Right lobe of liver (tissue), 6 donors: ENCODE data around the gene NXPH1. TPM values are rescaled to one million over a fixed set of nuclear protein-coding genes. Genes with fewer than 3 reads are reported as not detected.

ENCODE experiments used
- ATAC-seq, 4 donors: fragments of 200-7000 bp; cut with Tn5 transposase; one replicate each; pipeline ENCODE4 v1.9.1; 2020; ENCODE audit warnings: mild to moderate bottlenecking in 4 of 4, moderate library complexity in 4 of 4
- DNase-seq, 3 donors: peaks; one replicate each; pipeline ENCODE4 v3.0.0-alpha.2; 2020
- H3K27ac ChIP-seq, 3 donors: fragments of 200-600 bp; one replicate each; pipeline ENCODE4 v1.8.0; 2022
- H3K27me3 ChIP-seq, 2 donors: fragments of 200-600 bp; one replicate each; pipeline ENCODE4 v1.8.0; 2022
- H3K36me3 ChIP-seq, 4 donors: fragments of 200-600 bp; sonication (generic) in 1 of 4; one replicate each; pipeline versions ENCODE4 v1.5.1 to v1.8.0; 2017 to 2022; ENCODE audit warnings: control low read depth in 1 of 4
- H3K4me1 ChIP-seq, 4 donors: fragments of 200-600 bp; sonication (generic) in 1 of 4; one replicate each; pipeline versions ENCODE4 v1.5.1 to v1.8.0; 2017 to 2022; ENCODE audit warnings: control low read depth in 1 of 4
- H3K4me3 ChIP-seq, 3 donors: fragments of 200-600 bp; one replicate each; pipeline ENCODE4 v1.8.0; 2022
- H3K9me3 ChIP-seq, 4 donors: fragments of 200-600 bp; sonication (generic) in 1 of 4; one replicate each; pipeline versions ENCODE4 v1.5.1 to v1.8.0; 2017 to 2022; ENCODE audit warnings: control low read depth in 1 of 4
- POLR2A ChIP-seq: fragments of 450-650 bp; IDR thresholded peaks from one replicate; pipeline ENCODE4 v1.6.1; 2017; ENCODE audit warnings: antibody characterized with exemption, mild to moderate bottlenecking
- WGBS: methylation state at CpG from one replicate; pipeline ENCODE4 v1.1.6; 2018; ENCODE audit warnings: low coverage, low lambda C conversion rate; ENCODE audit not compliant: insufficient coverage; ENCODE audit errors: missing lambda C conversion rate; 5-methylcytosine and 5-hydroxymethylcytosine counted together
- intact Hi-C, 2 donors: fragments of 100-400 bp; cut with DNase I; formaldehyde crosslinking; loops; one replicate each; pipeline versions ENCODE4 v1.11.2 to v1.14.1; 2022
- total RNA-seq, 6 experiments: library from RNA; depleted of rRNA in 2 of 6; stranded (reverse); fragments of >200 nt in 2 of 6; fragmentation: NEBNext Ultra II Directional in 3 of 6; extraction: Animal tissue kit (Norgen Biotek cat#: 25700) in 3 of 6; gene quantifications; one replicate each; pipeline versions ENCODE4 v1.1.0 to v1.2.4, GENCODE V29; 2016 to 2023
- TF ChIP-seq, protein P1 (sequence below), 4 donors: fragments of 200-600 bp in 3 of 4; fragments of 450-650 bp in 1 of 4; IDR thresholded peaks; one replicate each; pipeline versions ENCODE4 v1.5.1 to v1.8.0; 2016 to 2022; ENCODE audit warnings: antibody characterized with exemption in 4 of 4, mild to moderate bottlenecking in 2 of 4
- donor health status: DM: no; HTN: yes; CAD: no.
- donor health status: DM: no; HTN: no; CAD: no.
- donor health status: DM: no; HTN: no; CAD: no.
- donor health status: DM: no; HTN: yes; CAD: no.
- donor health status: DM: no; HTN: yes; CAD: no.

Gene NXPH1
- total RNA-seq, 6 experiments from 2014 or later, result not detected

DNA sequence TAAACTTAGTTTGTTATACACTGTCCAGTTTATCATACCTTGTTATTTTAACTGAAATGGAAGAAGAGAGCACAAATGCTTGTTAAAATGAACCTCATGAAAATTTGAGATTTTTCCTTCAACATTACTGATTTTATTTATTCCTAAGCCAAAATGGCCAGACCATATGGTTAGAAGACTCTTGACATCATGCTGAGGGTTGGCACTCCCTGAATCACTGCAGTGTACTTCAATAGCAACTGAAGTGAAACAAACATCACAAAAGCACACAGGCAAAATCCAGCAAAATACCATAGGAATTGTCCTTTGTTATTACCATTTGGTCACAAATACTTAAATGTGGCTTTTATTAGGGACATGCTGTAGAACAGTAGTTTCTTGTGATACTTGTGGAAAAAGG lies 347.8 kb downstream of the NXPH1 start:
- TF ChIP-seq, protein P1, sequence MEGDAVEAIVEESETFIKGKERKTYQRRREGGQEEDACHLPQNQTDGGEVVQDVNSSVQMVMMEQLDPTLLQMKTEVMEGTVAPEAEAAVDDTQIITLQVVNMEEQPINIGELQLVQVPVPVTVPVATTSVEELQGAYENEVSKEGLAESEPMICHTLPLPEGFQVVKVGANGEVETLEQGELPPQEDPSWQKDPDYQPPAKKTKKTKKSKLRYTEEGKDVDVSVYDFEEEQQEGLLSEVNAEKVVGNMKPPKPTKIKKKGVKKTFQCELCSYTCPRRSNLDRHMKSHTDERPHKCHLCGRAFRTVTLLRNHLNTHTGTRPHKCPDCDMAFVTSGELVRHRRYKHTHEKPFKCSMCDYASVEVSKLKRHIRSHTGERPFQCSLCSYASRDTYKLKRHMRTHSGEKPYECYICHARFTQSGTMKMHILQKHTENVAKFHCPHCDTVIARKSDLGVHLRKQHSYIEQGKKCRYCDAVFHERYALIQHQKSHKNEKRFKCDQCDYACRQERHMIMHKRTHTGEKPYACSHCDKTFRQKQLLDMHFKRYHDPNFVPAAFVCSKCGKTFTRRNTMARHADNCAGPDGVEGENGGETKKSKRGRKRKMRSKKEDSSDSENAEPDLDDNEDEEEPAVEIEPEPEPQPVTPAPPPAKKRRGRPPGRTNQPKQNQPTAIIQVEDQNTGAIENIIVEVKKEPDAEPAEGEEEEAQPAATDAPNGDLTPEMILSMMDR (IDR thresholded peaks at IDR 0.05), result no peak
- TF ChIP-seq POLR2A, result no peak
- H3K36me3 ChIP-seq, result no peaks in the 10 kb centered on the region
- DNase-seq (no peak), ATAC-seq (no peak)
- H3K9me3 ChIP-seq, result no peaks in the 10 kb centered on the region
- no peak overlapping the region for H3K4me3 ChIP-seq
- intact Hi-C loops, result no loop called here
- no peaks in the 10 kb centered on the region for H3K4me1 ChIP-seq
- no peaks in the 10 kb centered on the region for H3K27me3 ChIP-seq
- H3K27ac ChIP-seq, result no peak overlapping the region

DNA sequence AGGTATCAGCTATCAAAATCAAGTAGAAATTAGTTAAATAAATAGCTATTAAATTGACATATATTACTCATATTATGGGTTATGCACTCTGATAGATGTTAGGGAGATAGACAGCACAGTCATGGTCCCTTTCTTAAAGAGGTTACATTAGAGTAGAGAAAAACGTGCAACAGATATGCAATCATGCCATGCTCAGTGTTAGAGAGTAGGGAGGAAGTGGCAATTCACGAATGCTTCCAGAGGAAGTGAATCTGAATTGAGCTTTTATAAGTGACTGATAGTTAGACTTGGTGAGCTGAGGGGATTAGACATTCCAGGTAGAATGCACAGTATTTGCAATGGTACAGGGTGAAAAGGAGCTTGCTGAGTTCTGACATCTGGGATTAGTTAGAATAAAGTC lies 349.8 kb downstream of the NXPH1 start:
- ATAC-seq (no peak), DNase-seq (no peak)
- Histone ChIP-seq H3K4me3 (no peak overlapping the region), H3K36me3 (no peaks in the 10 kb centered on the region), H3K27ac (no peak overlapping the region), H3K9me3 (no peaks in the 10 kb centered on the region), H3K4me1 (no peaks in the 10 kb centered on the region), H3K27me3 (no peaks in the 10 kb centered on the region)
- no peak for TF ChIP-seq POLR2A
- TF ChIP-seq, protein P1 (IDR thresholded peaks at IDR 0.05), result no peak
- 4% methylated on average over 2 of the region's 2 CpGs for WGBS
- intact Hi-C loops, result no loop called here

DNA sequence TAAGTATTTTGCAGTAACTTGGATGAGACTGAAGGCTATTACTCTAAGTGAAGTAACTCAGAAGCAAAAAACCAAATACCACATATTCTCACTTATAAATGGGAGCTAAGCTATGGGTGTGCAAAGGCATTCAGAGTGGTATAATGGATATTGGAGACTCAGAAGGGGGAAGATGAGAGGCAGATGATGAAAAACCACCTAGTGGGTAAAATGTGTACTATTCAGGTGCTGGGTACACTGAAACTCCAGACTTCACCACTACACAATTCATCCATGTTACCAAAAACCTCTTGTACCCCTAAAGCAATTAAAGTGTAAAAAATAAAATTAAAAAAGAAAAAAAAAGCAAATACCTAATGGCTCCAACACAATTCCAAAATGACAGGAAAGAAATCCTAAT lies 351.7 kb downstream of the NXPH1 start:
- TF ChIP-seq POLR2A, result no peak
- TF ChIP-seq, protein P1 (IDR thresholded peaks at IDR 0.05), result no peak
- Histone ChIP-seq H3K4me3 (no peak overlapping the region), H3K27me3 (no peaks in the 10 kb centered on the region), H3K27ac (no peak overlapping the region), H3K4me1 (no peaks in the 10 kb centered on the region), H3K9me3 (no peaks in the 10 kb centered on the region), H3K36me3 (no peaks in the 10 kb centered on the region)
- DNase-seq, result no peak
- intact Hi-C loops, result no loop called here
- ATAC-seq, result no peak

DNA sequence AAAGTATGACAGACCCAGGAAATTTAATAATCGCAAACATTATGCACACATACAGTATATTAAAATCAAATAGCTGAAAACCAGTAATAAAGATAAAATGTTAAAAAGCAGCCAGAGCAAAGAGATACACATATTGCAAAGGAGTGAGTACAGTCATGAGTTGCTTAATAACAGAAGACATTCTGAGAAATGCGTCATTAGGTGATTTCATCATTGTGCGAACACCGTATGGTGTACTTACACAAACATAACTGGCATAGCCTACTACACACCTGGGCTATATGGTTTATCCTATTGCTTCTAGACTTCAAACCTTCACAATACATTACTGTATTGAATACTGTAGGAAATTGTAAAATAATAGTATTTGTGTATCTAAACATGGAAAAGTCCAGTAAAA lies 367.6 kb downstream of the NXPH1 start:
- H3K27ac ChIP-seq, result no peak overlapping the region
- TF ChIP-seq, protein P1 (IDR thresholded peaks at IDR 0.05), result no peak
- no peak for TF ChIP-seq POLR2A
- H3K4me1 ChIP-seq, result no peaks in the 10 kb centered on the region
- no peak overlapping the region for H3K4me3 ChIP-seq
- no peaks in the 10 kb centered on the region for H3K27me3 ChIP-seq
- DNase-seq (no peak), ATAC-seq (no peak)
- intact Hi-C loops, result no loop called here
- H3K36me3 ChIP-seq, result no peaks in the 10 kb centered on the region
- WGBS, result 81% methylated on average over 4 of the region's 4 CpGs
- H3K9me3 ChIP-seq, result no peaks in the 10 kb centered on the region

Other genes starting within 250 kb of the NXPH1 start
- gene ICA1, start 171.4 kb upstream of the NXPH1 start, total RNA-seq, result 10 to 100 TPM in 3 of 6 experiments, 1 to 10 TPM in 2, under 1 TPM in 1; 0.95 to 15.0 (median 7.3) TPM